ENCODE data around the gene MACROD2. TPM values are rescaled to one million over a fixed set of nuclear protein-coding genes. Genes with fewer than 3 reads are reported as not detected.

Gene MACROD2
- polyA plus RNA-seq, 2 of the 4 experiments (the other 2 are of a cell fraction): 0.96 to 1.3 TPM

GRCh38 chr20:15162079-15162647 lies 1166.8 kb downstream of the MACROD2 start (continued):
- TF ChIP-seq HMGXB4 (CRISPR knock-in tag; IDR thresholded peaks at IDR 0.05; ENCODE audit: borderline replicate concordance): no peak

GRCh38 chr20:15163632-15164031 lies 1168.3 kb downstream of the MACROD2 start:
- H3K4me3 ChIP-seq: no peak overlapping the region
- FAIRE-seq (peak; percentile 13), ATAC-seq (no peak), DNase-seq (ENCODE audit: low read depth in 1 of 2, low spot score in 1 of 2) (no peak)
- no peak for TF ChIP-seq HOXA7 (CRISPR knock-in tag; IDR thresholded peaks at IDR 0.05)
- no peak for TF ChIP-seq HES2 (IDR thresholded peaks at IDR 0.05)
- TF ChIP-seq FOSL2 (IDR thresholded peaks at IDR 0.05): no peak
- no peak for TF ChIP-seq FOSL2 (CRISPR knock-in tag; IDR thresholded peaks at IDR 0.05)
- no peak for TF ChIP-seq TFCP2L1 (CRISPR knock-in tag; IDR thresholded peaks at IDR 0.05)
- no peak for TF ChIP-seq ZFP36 (IDR thresholded peaks at IDR 0.05; ENCODE audit: borderline replicate concordance, partially characterized antibody)
- TF ChIP-seq NFE2L2 (conservative IDR thresholded peaks at IDR 0.05; ENCODE audit: low read length): peak; percentile 47; the same call in 1 of the 2 replicates
- TF ChIP-seq HOXB13 (CRISPR knock-in tag; IDR thresholded peaks at IDR 0.05; ENCODE audit: low read depth): no peak
- TF ChIP-seq MAFK (IDR thresholded peaks at IDR 0.05; ENCODE audit: partially characterized antibody): peak; percentile 92
- POLR2A ChIA-PET: no interaction called here
- no peak overlapping the region for H3K4me2 ChIP-seq
- H3K4me1 ChIP-seq: peaks cover 4% of the 10 kb centered on the region; the same call in 1 of the 3 replicates
- H3K27ac ChIP-seq: no peak overlapping the region
- CTCF ChIA-PET: no interaction called here
- peaks cover 6% of the 10 kb centered on the region; the same call in 2 of the 3 replicates for H3K9me3 ChIP-seq

- Histone ChIP-seq H3K4me2 (no peak overlapping the region), H3K27ac (no peak overlapping the region), H3K9me3 (peaks cover 6% of the 10 kb centered on the region; the same call in 2 of the 3 replicates), H3K4me1 (peaks cover 4% of the 10 kb centered on the region; the same call in 1 of the 3 replicates), H3K4me3 (no peak overlapping the region)
- WGBS (ENCODE audit: missing lambda C conversion rate): 95% methylated on average over 1 of the region's 1 CpG
- TF ChIP-seq GATA3 (IDR thresholded peaks at IDR 0.05; ENCODE audit: borderline replicate concordance): no peak
- no peak for TF ChIP-seq BHLHE40 (IDR thresholded peaks at IDR 0.05; ENCODE audit: low read depth, low read length)
- TF ChIP-seq CHD2 (IDR thresholded peaks at IDR 0.05; ENCODE audit: low read length, partially characterized antibody): no peak
- no peak for TF ChIP-seq RNF2 (IDR thresholded peaks at IDR 0.05; ENCODE audit: borderline replicate concordance, low read depth)
- TF ChIP-seq NPAS2 (CRISPR knock-in tag; IDR thresholded peaks at IDR 0.05; ENCODE audit: borderline replicate concordance): no peak
- TF ChIP-seq POLR2AphosphoS2 (conservative IDR thresholded peaks at IDR 0.05; ENCODE audit: low read length): no peak
- TF ChIP-seq HMGXB4 (CRISPR knock-in tag; IDR thresholded peaks at IDR 0.05; ENCODE audit: borderline replicate concordance): no peak
- no peak for TF ChIP-seq REST (IDR thresholded peaks at IDR 0.05)
- TF ChIP-seq FOSL2 (IDR thresholded peaks at IDR 0.05): no peak
- TF ChIP-seq FOSL2 (CRISPR knock-in tag; IDR thresholded peaks at IDR 0.05): no peak
- TF ChIP-seq HEYL (CRISPR knock-in tag; IDR thresholded peaks at IDR 0.05): no peak
- TF ChIP-seq ZFP36 (IDR thresholded peaks at IDR 0.05; ENCODE audit: borderline replicate concordance, partially characterized antibody): no peak
- TF ChIP-seq FOSB (CRISPR knock-in tag; IDR thresholded peaks at IDR 0.05): no peak
- DNase-seq (ENCODE audit: low read depth in 1 of 2, low spot score in 1 of 2): no peak
- no peak for FAIRE-seq
- CTCF ChIA-PET: no interaction called here
- POLR2A ChIA-PET: no interaction called here
- ATAC-seq: no peak
Observed at GRCh38 chr20:15164726-15165125, 1169.4 kb downstream of the MACROD2 start.

Measured in A549 (cell line).